HepG2 (cell line): ENCODE measurements around the gene NTN5. TPM values are rescaled to one million over a fixed set of nuclear protein-coding genes. Genes with fewer than 3 reads are reported as not detected.

Experiments used
- DRAP1 ChIP-seq: IDR thresholded peaks from 2 replicates; pipeline ENCODE4 v1.6.1; 2016; ENCODE audit warnings: missing genetic modification reagents, missing compliant biosample characterization
- ETV5 ChIP-seq: IDR thresholded peaks from 2 replicates; pipeline ENCODE4 v1.6.1; 2018; ENCODE audit warnings: missing biosample characterization, missing genetic modification reagents, inconsistent platforms, borderline replicate concordance
- HNF4G ChIP-seq, 2 experiments: sonication (generic) in 1 of 2; formaldehyde crosslinking in 1 of 2; IDR thresholded peaks; 2 replicates each; pipeline versions ENCODE4 v1.4.0 to v1.6.1; 2011 to 2020; ENCODE audit warnings: borderline replicate concordance in 2 of 2, low read depth in 2 of 2, mild to moderate bottlenecking in 2 of 2, low read length in 1 of 2, missing genetic modification reagents in 1 of 2, moderate library complexity in 1 of 2
- KLF16 ChIP-seq, 2 experiments: sonication (generic) in 1 of 2; formaldehyde crosslinking in 1 of 2; IDR thresholded peaks; 2 replicates each; pipeline versions ENCODE4 v1.6.1 to v1.8.0; 2016 to 2023; ENCODE audit warnings: missing genetic modification reagents in 2 of 2, missing compliant biosample characterization in 1 of 2
- MAFF ChIP-seq: IDR thresholded peaks from 2 replicates; pipeline ENCODE4 v1.6.1; 2011; ENCODE audit warnings: low read depth, low read length, improper control_type of control experiment
- MZF1 ChIP-seq: sonication (generic); formaldehyde crosslinking; IDR thresholded peaks from 2 replicates; pipeline ENCODE4 v1.8.1; 2023; ENCODE audit warnings: mild to moderate bottlenecking, missing genetic modification reagents, borderline replicate concordance
- PHF5A ChIP-seq: IDR thresholded peaks from one replicate; pipeline ENCODE4 v1.6.1; 2018; ENCODE audit warnings: low read depth, missing genetic modification reagents; ENCODE audit not compliant: unreplicated experiment
- SIN3B ChIP-seq: fragments of 150-350 bp; IDR thresholded peaks from 2 replicates; pipeline ENCODE4 v1.6.1; 2014; ENCODE audit warnings: low read length
- SPEN ChIP-seq: sonication (generic); formaldehyde crosslinking; IDR thresholded peaks from 2 replicates; pipeline ENCODE4 v1.5.1; 2020; ENCODE audit warnings: low read depth, mild to moderate bottlenecking, missing genetic modification reagents
- STAT5B ChIP-seq: sonication (generic); formaldehyde crosslinking; IDR thresholded peaks from 2 replicates; pipeline ENCODE4 v1.4.0; 2020; ENCODE audit warnings: missing genetic modification reagents
- TFE3 ChIP-seq: IDR thresholded peaks from 2 replicates; pipeline ENCODE4 v1.6.1; 2016
- ZFP62 ChIP-seq: sonication (generic); formaldehyde crosslinking; IDR thresholded peaks from 2 replicates; pipeline ENCODE4 v1.4.0; 2020; ENCODE audit warnings: missing genetic modification reagents
- ZNF414 ChIP-seq: sonication (generic); formaldehyde crosslinking; IDR thresholded peaks from 2 replicates; pipeline ENCODE4 v1.5.0; 2020; ENCODE audit warnings: missing genetic modification reagents
- ZNF557 ChIP-seq: sonication (generic); formaldehyde crosslinking; IDR thresholded peaks from 2 replicates; pipeline ENCODE4 v1.4.0; 2020; ENCODE audit warnings: missing genetic modification reagents
- ZNF709 ChIP-seq: sonication (generic); formaldehyde crosslinking; IDR thresholded peaks from 2 replicates; pipeline ENCODE4 v1.5.0; 2020; ENCODE audit warnings: mild to moderate bottlenecking, missing genetic modification reagents
- polyA plus RNA-seq, 8 experiments: library from polyadenylated mRNA; depleted of rRNA in 3 of 8; stranded (reverse) in 7 of 8; unstranded in 1 of 8; fragments of >200 nt; fragmentation: Illumina TruSeq in 4 of 8; extraction: Trizol in 4 of 8; gene quantifications; 2 replicates each; pipeline versions ENCODE4 v1.2.1 to v1.2.3, GENCODE V29; 2011 to 2016; ENCODE audit warnings: low read depth in 4 of 8, missing spikeins in 1 of 8, mixed read lengths in 1 of 8; ENCODE audit not compliant: insufficient read depth in 1 of 8
- total RNA-seq, 5 experiments: library from RNA; depleted of rRNA; stranded (reverse); fragments of >200 nt; fragmentation: Illumina TruSeq; extraction: Trizol; gene quantifications; 2 replicates each; pipeline ENCODE4 v1.2.3, GENCODE V29; 2016; ENCODE audit warnings: low read depth in 1 of 5
- TF ChIP-seq, protein P1 (sequence below): sonication (generic); formaldehyde crosslinking; IDR thresholded peaks from 2 replicates; pipeline ENCODE4 v1.5.1; 2020; ENCODE audit warnings: mild to moderate bottlenecking, missing genetic modification reagents, borderline replicate concordance
- TF ChIP-seq, protein P2 (sequence below): sonication (generic); formaldehyde crosslinking; IDR thresholded peaks from 2 replicates; pipeline ENCODE4 v1.5.1; 2020; ENCODE audit warnings: missing genetic modification reagents, mild to moderate bottlenecking, borderline replicate concordance

NTN5 gene
- total and polyA plus RNA-seq, 2 of the 13 experiments (the other 11 are each of a cell fraction or from before 2014, with no cell fraction given), result 0.05 TPM; not detected in 1

DNA sequence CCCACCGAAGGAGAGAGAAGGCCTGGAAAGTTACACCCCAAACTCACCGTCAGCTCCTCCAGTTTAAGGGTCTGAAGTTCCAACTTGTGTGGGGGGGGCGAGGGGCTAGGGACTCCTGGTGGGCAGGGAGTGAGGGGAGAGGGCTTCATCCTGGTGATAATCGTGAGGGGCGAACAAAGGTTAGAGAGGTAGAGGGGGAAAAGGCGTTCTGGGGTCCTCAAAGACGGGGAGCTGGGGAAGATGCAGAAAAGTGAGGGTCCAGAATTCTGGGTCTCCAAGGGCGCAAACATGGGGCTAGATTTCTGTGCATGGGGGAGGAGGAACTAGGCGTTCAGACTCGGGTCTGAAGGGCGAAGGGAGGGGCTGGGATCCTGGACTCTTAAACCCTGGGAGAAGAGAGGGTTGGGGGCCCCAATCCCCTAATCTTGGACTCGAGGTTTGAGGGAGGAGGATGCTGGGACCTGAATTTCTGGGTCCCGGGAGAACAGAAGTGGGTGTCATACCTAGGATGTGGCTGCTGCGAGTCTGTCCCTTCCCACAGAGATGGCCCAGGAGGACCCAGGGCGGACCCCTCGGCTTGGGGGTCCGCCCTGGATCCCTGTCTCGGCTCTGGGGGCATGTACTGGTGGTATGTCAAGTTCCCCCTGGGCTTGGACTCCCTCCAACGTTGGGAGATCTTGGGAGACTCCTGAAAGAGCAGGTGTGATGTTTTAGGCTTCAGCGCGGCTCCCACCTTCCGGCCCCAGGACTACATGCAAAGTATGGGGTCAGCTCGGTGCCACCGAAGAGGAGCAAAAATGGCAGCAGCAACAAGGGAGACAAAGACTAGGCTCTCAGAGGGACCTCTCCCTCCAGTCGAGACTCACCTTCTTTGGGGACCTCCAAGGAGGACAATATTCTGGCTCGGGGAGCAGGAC is 42.2 kb upstream of the NTN5 start (continued):
- TF ChIP-seq HNF4G (IDR thresholded peaks at IDR 0.05; ENCODE audit: borderline replicate concordance, low read depth, low read length), result peak; percentile 64; the same call in 1 of the 2 replicates
- no peak for TF ChIP-seq HNF4G (CRISPR knock-in tag; IDR thresholded peaks at IDR 0.05; ENCODE audit: borderline replicate concordance, low read depth)
- no peak for TF ChIP-seq MZF1
- TF ChIP-seq, protein P1, sequence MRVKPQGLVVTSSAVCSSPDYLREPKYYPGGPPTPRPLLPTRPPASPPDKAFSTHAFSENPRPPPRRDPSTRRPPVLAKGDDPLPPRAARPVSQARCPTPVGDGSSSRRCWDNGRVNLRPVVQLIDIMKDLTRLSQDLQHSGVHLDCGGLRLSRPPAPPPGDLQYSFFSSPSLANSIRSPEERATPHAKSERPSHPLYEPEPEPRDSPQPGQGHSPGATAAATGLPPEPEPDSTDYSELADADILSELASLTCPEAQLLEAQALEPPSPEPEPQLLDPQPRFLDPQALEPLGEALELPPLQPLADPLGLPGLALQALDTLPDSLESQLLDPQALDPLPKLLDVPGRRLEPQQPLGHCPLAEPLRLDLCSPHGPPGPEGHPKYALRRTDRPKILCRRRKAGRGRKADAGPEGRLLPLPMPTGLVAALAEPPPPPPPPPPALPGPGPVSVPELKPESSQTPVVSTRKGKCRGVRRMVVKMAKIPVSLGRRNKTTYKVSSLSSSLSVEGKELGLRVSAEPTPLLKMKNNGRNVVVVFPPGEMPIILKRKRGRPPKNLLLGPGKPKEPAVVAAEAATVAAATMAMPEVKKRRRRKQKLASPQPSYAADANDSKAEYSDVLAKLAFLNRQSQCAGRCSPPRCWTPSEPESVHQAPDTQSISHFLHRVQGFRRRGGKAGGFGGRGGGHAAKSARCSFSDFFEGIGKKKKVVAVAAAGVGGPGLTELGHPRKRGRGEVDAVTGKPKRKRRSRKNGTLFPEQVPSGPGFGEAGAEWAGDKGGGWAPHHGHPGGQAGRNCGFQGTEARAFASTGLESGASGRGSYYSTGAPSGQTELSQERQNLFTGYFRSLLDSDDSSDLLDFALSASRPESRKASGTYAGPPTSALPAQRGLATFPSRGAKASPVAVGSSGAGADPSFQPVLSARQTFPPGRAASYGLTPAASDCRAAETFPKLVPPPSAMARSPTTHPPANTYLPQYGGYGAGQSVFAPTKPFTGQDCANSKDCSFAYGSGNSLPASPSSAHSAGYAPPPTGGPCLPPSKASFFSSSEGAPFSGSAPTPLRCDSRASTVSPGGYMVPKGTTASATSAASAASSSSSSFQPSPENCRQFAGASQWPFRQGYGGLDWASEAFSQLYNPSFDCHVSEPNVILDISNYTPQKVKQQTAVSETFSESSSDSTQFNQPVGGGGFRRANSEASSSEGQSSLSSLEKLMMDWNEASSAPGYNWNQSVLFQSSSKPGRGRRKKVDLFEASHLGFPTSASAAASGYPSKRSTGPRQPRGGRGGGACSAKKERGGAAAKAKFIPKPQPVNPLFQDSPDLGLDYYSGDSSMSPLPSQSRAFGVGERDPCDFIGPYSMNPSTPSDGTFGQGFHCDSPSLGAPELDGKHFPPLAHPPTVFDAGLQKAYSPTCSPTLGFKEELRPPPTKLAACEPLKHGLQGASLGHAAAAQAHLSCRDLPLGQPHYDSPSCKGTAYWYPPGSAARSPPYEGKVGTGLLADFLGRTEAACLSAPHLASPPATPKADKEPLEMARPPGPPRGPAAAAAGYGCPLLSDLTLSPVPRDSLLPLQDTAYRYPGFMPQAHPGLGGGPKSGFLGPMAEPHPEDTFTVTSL, result peak; percentile 41; the same call in 1 of the 2 replicates
- TF ChIP-seq, protein P2, sequence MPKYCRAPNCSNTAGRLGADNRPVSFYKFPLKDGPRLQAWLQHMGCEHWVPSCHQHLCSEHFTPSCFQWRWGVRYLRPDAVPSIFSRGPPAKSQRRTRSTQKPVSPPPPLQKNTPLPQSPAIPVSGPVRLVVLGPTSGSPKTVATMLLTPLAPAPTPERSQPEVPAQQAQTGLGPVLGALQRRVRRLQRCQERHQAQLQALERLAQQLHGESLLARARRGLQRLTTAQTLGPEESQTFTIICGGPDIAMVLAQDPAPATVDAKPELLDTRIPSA (CRISPR knock-in tag), result no peak
- TF ChIP-seq STAT5B (CRISPR knock-in tag), result no peak
- peak; percentile 28; the same call in 1 of the 2 replicates for TF ChIP-seq DRAP1 (CRISPR knock-in tag)
- TF ChIP-seq MAFF, result no peak
- TF ChIP-seq SPEN (CRISPR knock-in tag), result peak; percentile 4; the same call in 1 of the 2 replicates
- no peak for TF ChIP-seq TFE3 (CRISPR knock-in tag)
- TF ChIP-seq KLF16 (CRISPR knock-in tag; IDR thresholded peaks at IDR 0.05), result 0 out of 4 replicates have a peak, but pooled peaks of 1 of the 2 experiments have one; percentile 18
- 0 out of 2 replicates have a peak, but pooled peaks have one; percentile 43 for TF ChIP-seq ZNF414 (CRISPR knock-in tag)
- TF ChIP-seq ZFP62 (CRISPR knock-in tag), result no peak
- no peak for TF ChIP-seq ZNF709
- peak; percentile 50 for TF ChIP-seq PHF5A
- no peak for TF ChIP-seq ZNF557
- no peak for TF ChIP-seq SIN3B
- TF ChIP-seq ETV5 (CRISPR knock-in tag), result 0 out of 2 replicates have a peak, but pooled peaks have one; percentile 6
